GM21390 (cell line): ENCODE results near the gene CCDC184.
"Not testable (repeated sequence)": the region's sequence is repeated elsewhere in the genome, so short reads cannot be mapped to it uniquely, and the experiment has no call there.

Experiments used
- ATAC-seq: cut with Tn5 transposase; IDR thresholded peaks from one replicate; pipeline ENCODE4 v1.9.1; 2021; ENCODE audit not compliant: unreplicated experiment

The CCDC184 gene

GRCh38 chr12:48183091-48183875 lies at the start of gene CCDC184:
Gene CCDC184, plus strand, starts transcription at chr12:48183644. Its CDS starts 479 bp downstream, at chr12:48184123.
- peak; percentile 84 for ATAC-seq

DNA sequence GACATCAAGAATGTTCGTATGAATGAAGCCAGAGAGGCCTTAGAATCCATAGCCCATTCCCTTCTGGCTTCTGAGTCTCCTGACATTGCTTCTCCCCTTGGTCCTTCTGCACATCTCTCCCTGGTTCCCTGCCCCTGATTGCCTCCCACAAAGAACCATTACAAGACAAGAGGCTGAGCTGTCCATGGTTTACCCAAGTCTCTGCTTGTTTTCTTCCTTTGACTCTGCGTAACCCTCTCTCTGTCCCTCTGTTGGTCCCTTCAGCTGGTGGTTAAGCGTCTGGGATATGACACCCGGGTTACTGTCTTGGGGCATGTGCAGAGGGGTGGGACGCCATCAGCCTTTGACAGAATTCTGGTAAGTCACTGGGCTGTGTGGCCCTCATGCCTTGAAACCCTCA lies 48.4 kb upstream of the CCDC184 start:
- ATAC-seq, result no peak

- ATAC-seq, result no peak
These were observed 40.4 kb upstream of the CCDC184 start for GRCh38 chr12:48142818-48143674.

GRCh38 chr12:48143898-48144297 lies 39.5 kb upstream of the CCDC184 start:
- no peak for ATAC-seq

- no peak for ATAC-seq
These were observed 37.5 kb upstream of the CCDC184 start for GRCh38 chr12:48145981-48146380.

DNA sequence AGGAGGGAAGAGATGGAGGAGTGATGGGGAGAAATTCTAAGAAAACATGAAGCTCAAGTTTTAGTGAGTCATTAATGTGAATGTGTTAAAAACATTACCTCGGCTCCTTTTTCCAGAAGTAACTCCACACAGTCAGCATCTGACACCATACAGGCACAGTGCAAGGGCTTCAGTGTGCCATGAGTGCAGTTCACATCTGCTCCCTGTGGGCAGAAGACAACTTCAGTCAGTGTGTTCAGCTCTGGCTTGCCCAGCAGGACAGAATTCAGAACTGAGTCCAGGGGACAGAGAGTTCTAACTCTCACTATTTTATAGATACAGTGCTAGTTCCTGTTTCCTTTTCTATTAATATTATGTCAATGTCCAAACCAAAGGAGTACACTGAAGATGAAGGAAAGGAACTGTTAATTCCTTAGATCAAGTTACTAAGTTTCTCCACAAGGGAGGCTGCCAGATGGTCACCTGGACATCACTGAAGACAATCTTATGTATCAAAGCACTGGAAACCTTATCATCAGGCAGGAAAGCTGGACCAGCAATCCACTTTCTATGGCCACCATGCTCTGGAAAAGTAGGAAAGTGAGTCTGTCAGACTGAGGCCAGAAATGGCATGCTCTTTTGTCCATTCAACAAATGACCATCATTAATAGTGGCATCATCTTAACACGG lies 32.2 kb upstream of the CCDC184 start:
- no peak for ATAC-seq

DNA sequence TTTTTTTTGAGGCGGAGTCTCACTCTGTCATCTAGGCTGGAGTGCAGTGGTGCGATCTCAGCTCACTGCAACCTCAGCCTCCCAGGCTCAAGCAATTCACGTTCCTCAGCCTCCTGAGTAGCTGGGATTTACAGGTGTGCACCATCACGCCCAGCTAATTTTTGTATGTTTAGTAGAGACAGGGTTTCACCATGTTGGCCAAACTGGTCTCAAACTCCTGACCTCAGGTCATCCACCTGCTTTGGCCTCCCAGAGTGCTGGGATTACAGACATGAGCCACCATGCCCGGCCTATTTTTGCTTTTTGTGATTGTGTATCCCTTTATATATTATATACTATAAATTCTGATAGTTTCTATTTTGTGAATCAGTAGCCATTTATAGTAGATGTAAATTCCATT lies 27.7 kb upstream of the CCDC184 start:
- not testable (repeated sequence) for ATAC-seq

GRCh38 chr12:48156652-48157017 lies 26.8 kb upstream of the CCDC184 start:
- ATAC-seq, result no peak

DNA sequence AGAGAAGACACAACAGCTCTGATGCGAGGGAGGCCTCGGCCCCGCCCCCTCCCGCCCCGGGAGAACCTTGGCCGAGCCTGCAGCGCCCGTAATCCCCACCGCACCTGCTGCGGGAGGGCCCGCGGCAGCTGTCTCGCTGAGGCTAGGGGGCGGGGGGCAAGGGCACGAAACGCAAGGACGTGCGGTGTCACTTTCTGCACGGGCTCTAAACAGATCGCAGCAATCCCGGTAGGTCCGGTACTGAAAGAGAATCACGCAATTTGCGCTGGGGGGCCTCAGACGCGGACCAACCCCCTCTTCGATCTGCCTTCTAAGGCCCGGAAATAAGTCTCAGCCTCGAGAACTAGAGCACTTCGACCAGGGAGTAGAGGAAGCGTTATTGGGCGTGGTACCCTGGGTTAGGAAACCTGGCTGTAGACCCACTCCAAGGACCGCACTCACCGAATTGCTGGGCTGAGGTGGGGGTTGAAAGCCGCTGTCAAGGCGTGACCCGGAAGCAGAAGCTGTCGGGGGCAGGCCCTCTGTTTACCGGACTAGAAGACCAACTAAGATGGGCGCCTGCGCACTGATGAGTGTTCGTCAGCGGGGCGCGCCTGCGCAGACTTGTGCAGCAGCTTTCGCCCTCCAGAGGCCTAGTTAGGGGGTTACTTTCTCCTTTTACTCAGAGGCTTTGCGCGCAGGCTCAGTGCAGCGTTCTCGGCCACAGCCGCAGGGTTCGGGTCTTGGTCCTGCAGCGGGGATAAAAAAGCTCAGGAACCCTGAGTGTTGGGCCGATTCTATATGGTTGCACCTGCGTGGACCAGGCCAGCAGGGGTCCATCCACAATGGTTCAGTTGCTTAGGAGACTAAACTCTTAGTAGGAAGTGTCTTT lies 26.2 kb upstream of the CCDC184 start, which contains the start of gene ASB8:
TSS of gene ASB8 (minus strand) at position 498 of the 871 bp plus-strand sequence. CDS start 4,019 bp downstream, outside the sequence.
- ATAC-seq, result peak; percentile 84

DNA sequence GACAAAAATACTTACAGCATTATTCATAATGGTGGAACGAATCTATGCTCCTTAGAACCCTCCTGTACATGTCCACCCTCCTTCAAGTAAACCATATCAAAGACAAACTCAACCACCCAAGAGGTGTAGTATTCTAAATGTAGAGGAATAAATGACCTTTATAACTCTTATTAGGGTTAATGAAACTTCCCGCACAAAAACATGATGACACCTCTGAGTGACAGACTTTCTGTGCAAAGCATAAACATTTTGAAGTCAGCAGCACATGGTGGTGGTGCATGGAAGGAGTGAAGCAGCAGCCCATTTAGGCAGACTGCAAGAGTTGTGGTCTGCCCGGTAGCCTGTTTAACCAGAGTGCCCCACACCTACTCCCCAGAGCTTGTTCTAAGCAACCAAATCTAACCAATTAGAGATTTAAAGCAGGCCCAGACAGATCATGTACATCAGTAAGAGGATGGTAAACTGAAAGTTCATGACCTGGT lies 25.5 kb upstream of the CCDC184 start:
- ATAC-seq, result no peak

GRCh38 chr12:48160046-48160445 lies 23.4 kb upstream of the CCDC184 start:
- no peak for ATAC-seq

DNA sequence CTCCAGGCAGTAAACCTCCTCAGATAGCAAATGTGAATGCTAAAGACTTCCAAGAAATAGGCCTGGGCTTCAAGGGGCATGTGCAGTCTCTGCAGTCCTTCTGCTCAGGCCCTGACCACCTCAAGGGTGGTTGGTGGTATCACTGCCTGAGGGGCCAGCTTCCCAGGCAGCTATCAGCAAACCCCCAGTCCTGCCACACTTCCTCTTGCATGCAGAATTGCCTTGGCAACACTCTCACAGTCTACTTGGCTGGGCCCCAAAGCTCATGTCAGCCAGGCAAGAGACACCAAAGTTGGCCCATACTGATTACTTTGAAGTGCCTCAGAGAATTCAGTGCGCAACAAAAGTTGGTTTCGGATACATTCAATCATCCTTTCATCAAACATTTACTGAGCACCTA lies 22.6 kb upstream of the CCDC184 start:
- ATAC-seq, result no peak

DNA sequence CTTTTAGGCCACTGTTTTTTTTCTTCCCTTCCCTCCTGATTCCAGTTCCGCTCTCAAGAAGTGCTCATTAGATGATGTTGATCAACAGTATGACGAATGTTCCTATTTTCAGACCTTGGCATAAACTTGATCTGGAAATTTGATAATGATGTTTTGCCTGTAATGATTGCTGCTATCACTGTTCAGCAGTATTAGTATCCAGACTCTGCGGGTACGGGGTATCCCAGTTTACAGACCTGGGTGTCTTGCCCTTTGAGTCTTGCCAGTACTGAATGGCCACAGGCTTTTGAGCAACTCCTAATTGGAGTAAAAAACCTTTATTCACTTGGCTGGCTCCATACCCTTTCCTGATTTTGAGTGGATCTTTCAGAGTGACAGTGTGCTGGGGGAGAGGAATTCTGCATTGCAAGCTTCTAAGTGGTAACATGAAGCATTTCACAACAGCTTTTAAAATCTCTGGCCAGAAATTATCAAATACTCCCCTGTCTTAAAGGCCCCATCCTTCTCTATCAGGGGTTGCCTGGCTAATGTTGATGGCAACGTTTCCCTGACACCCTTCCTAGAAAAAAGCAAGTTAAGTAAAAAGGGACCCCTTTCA lies 20.2 kb upstream of the CCDC184 start:
- ATAC-seq, result no peak

- ATAC-seq, result no peak
These were observed 19.0 kb upstream of the CCDC184 start for GRCh38 chr12:48164451-48164850.

DNA sequence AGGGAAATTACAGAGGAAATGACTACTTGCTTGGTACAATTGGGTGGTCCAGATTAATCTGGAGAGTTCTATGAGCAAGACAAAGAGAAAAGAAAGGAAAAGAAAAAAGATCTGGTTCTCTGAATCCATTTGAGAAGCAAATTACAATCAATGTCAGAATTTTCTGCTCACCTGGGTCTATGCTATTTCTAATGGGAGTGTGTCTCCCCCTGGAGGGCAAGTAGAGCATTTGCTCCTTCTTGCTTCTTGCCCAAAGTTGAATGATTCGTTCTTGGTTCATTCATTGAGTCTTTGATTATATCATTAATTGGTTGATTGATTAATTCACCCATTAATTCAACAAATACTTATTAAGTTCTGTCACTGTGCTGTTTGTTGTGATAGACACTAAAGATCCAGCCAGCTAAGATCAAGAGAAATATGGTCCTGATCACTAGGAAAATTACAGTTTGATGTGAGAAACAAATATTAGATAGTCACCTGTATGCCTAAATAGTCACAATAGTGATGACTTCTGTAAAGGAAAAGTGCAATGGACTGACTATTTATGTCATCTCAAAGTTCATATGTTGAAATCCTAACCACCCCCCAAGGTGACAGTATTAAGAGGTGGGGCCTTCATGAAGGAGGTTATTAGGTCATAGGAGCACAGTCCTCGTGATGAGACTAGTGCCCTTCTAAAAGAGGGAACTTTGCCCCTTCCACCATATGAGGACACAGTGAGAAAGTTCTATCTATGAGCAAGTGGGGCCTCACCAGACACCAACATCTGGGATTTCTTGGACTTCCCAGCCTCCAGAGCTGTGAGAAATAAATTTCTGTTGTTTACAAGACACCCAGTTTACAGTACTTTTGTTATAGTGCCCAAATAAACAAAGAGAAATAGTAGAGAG lies 18.1 kb upstream of the CCDC184 start:
- no peak for ATAC-seq

GRCh38 chr12:48169011-48169410 lies 14.4 kb upstream of the CCDC184 start:
- ATAC-seq, result no peak

- no peak for ATAC-seq
These were observed 7.6 kb upstream of the CCDC184 start for GRCh38 chr12:48175613-48176416.

DNA sequence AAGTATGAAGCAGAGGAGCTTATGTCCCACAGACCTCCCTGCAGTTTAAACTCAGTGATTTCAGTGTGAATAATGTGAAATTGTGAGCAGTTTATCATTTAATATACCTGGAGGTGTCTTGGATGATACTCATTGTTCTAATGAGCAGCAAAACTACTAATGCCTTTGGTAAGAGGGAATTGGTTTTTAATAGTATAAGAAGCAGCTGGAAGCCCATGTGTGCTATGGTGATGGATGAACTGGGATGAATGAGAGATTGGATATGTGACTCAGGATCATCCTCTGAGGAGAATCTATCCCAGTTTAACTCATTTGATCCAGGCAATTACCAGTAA lies 7.1 kb upstream of the CCDC184 start:
- ATAC-seq, result no peak
